GM18520 (cell line): Measurements from ENCODE around the gene HMCN2.

ENCODE experiments used
- ATAC-seq: cut with Tn5 transposase; IDR thresholded peaks from one replicate; pipeline ENCODE4 v1.9.1; 2021; ENCODE audit not compliant: unreplicated experiment

The HMCN2 gene

DNA sequence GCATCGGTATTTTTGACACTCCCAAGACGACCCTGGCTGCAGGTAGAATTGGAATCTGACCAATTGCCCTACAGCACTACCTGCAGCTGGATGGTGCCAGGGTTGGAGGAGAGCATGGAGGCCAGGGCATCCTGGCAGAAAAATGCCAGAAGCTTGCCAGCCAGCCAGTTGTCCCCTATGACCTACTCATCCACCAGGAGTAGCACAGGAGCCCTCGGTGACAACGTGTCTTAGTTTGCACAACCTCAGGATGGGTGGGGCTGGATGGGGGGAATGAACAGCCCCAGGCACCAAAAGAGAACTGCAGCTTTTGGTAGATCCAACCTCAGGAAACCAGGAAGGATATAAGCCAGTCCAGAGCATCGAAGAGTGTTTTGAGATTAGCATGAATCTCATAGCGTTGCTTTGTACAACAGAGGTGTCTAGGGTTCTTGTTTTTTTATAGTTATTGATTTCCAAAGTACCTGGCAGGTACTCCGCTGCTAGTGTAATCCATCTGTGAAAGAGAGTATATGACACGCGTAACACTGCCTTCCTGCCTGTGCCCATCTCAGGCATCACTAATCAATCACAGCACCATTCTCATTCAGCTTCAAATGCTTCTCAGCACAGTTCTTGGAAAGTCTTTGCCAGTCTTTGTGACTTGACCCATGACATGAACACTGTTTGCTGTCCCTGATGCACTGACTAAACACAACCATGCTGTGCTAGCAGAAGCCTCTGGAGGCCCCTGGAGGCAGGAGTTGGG, 142.5 kb downstream of the HMCN2 start:
- no peak for ATAC-seq

DNA sequence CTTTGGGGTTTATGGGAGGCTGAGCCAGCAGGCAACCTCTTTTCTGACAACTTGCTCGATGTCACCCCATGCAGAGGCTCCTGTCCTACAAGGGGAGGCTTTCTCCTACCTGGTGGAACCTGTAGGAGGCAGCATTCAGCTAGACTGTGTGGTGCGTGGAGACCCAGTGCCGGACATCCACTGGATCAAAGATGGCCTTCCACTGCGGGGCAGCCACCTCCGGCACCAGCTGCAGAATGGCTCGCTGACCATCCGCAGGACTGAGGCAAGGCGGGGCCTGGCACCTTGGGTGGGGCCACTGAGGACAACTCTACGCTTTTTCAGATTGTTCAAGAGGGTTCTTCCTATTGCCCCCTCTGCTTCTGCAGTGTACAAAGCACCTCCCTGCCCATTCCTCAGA, 143.1 kb downstream of the HMCN2 start:
- no peak for ATAC-seq

DNA sequence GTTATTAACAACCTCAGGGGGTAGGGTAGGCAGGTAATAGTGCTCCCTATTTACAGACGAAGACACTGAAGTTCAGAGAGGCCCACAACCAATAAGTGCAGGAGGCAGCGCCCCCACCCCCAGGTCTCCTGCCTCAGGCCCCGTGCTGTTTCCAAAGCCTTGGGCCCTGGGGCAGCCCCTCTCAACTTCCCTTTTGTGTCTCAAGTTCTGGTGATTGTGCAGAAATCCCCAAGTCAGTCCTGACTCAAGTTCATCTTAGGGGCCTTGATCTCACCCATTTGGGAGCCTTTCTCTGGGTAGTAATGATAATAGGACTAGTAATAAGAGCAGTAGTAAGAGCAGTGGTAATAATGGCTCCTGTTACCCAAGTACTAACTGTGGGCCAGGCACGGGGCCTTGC, 143.7 kb downstream of the HMCN2 start:
- ATAC-seq = no peak

DNA sequence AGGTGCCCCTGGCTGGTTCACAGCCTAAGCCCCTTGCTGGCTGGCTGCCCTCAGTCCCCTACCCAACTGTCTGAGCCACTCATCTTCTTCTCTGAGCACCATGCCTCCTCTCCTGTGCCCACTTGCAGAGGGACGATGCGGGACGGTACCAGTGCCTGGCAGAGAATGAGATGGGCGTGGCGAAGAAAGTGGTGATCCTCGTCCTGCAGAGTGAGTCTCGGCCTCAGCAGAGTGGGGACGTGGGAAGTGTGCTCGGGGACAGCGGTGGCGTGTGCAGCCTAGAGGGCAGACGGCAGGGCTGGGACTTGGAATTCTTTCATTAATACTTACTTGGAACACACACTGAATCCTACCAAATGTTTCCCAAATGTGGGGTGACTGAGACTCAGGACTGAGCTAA, 144.9 kb downstream of the HMCN2 start:
- no peak for ATAC-seq

DNA sequence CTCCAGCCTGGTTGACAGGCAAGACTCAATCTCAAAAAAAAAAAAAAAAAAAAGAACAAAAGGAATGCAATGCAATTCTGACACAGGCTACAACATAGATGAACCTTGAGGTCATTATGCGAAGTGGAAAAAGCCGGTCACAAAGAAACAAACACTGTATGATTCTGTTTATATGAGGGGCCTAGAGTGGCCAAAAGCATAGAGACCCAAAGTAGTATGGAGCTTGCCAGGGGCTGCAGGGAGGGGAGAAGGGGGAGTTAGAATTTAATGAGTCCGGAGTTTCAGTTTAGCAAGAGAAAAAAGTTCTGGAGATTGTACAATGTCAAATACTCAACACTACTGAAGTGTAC, 146.0 kb downstream of the HMCN2 start:
- ATAC-seq = no peak

DNA sequence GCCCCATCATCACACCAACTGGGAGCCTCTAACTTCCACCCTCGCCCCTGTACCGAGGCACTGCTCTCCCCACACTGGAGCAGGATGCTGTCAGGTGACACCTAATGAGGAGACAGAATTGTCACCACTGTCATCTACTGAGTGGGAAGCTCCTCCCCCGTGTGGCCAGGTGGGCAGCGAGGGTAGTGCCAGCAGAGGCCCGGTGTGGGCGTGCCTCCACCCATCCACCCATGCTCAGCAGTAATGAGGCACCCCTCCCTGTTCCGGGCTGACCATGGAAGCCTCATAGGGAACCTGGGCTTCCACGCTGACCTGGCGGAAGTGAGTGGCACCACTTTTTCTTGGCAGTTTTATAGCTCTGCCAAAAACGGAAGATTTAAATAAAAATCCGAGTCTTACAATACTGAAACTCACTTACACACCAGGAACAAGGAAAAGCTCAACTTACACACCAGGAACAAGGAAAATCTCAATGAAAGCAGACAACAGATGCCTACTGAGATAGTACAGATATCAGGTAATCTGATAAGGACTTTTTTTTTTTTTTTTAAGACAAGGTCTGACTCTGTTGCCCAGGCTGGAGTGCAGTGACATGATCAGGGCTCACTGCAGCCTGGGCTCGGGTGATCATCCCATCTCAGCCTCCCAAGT, 148.6 kb downstream of the HMCN2 start:
- no peak for ATAC-seq

DNA sequence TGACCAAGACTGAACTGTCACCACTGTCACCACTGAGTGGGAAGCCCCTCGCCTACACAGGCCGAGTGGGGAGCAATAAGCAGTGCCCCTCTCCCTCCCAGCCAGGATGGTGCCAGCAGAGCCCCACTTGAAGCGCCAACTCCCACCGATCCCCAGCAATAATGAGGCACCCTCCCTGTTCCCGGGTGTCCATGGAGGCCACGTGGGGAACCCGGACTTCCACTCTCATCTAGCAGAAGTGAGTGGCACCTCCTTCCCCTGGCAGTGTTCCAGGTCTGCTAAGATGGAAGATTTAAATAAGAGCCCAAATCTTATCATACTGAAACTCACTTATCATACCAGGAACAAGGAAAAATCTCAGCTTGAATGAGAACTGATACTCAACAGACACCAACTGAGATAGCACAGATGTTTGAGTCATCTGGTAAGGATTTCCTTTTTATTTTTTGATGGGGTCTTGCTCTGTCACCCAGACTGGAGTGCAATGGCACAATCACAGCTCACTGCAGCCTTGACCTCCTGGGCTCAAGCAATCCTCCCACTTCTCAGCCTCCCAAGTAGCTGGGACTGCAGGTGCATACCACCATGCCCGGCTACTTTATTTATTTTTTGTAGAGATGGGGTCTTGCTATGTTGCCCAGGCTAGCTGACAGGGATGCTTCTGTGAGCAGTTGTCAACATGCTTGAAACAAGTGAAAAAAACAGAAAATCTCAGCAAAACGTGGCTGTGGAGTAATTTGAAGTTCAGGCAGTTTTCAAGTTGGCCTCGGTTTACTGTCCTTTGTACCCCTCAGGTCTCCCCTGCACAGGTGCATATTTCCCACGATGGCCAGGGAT, 149.6 kb downstream of the HMCN2 start:
- ATAC-seq = no peak

DNA sequence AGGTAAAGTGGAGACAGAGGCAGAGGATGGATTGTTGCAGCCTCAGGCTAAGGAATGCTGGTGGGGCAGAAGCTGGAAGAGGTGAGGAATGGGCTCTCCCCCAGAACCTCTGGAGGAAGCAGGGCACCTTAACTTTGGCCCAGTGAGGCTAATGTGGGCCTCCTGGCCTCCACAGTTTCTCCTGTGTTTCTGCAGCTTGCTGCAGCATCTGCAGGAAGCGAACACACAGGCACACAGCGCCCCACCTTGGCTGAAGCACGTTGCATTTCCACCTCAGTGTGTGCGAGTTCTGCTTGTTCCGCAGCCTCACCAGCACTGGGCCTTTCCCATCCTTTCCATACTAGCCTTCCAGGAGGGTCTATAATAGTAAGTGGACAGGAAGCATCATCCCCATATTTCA, 152.0 kb downstream of the HMCN2 start:
- no peak for ATAC-seq

DNA sequence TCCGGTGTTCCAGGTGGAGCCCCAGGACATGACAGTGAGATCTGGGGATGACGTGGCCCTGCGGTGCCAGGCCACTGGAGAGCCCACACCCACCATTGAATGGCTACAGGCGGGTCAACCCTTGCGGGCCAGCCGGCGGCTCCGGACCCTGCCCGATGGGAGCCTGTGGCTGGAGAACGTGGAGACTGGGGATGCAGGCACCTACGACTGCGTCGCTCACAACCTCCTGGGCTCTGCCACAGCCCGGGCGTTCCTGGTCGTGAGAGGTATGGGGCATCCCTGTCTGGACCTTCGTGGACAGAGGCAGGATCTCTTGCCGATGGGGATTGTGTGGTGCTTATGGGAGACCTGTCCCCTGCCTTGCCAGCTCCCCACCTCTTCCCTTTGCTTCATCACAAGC, 153.2 kb downstream of the HMCN2 start:
- ATAC-seq = no peak

DNA sequence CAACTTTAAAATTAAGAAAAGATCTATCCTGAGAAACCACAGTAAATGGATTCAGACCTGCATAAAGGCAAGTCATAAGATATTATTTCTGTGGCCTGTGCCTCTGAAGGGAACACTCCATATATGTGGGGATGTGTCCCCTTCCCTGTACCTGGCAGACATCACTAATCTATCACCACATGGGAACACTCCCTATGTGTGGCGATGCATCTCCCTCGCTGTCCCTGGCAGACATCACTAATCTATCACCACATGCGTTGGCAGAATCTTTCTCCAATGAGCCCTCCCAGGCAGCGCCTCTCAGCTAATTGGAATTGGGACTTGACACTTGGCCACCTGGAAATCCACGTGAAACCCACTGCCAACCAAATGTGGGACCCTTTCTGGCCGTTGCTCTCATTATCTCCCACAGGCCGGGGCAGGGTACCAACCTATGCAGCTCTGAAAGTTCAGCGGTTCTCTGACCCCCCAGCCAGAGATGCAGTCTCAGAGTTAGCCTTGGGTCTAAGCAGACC, 154.0 kb downstream of the HMCN2 start:
- no peak for ATAC-seq

DNA sequence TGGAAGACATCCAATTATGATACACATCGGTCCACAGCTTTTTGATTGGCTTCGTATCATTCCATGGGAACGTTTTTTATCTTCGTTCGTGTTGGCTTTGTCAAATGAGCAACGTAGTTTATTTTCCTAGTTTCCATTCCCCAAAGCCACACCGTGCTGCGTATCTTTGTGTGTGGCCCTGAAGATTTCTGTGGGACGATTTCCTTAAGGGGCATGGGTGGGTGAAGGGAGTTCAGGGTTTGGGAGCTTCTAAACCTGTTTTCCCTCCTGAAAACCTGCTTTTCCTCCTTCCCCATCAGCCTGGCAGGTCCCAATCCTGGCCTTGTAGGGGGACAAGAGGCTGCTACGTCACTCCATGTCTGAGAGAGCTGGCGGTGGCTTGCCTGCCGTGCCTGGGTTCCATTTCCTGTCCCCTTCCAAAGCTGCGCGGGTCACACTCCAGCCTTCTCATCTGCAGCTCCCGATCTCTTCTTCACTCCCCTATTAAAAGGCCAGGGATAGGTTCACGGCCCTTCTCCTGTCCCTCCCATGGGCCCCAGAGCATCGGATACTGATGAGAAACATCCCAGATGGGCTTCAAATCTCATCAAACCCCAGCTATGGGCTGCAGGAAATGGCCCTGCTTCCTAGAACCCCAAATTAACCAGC, 155.7 kb downstream of the HMCN2 start:
- no peak for ATAC-seq

DNA sequence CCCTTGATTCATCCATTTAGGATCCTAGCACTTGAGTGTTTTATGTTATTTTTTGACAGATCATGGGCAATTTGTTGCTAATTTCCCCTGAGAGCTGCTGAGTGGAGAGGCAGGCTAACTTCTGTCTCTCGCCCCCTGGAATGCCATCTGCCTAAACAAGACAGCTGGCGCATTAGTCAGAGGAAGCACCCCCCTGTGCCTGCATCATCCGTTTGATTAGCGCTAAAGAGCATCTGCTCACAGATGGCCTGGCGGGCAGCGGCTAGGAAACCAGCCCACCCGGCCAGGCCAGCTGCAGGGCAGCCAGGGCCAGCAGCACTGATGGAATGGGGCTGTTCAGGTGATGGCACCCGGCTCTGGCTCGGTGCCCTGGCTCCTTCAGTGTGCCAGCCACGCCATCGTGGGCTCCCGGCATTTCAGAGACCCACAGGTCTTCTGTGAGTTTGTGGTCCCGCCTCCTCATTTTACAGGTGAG, 156.3 kb downstream of the HMCN2 start:
- no peak for ATAC-seq

DNA sequence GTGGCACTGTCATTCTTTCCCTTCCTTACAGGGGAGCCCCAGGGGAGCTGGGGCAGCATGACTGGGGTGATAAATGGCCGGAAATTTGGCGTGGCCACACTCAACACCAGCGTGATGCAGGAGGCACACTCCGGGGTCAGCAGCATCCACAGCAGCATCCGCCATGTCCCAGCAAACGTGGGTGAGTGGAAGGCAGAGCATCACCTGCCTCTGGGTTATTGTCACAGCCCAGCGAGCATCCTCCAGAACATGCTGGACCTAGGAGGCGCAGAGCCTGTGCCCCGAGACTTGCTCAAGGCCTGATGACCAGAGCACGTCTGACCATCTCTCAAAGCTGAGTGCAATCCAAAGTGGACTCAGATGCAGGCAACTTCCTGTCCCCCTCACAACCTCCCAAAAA, 157.0 kb downstream of the HMCN2 start:
- no peak for ATAC-seq

DNA sequence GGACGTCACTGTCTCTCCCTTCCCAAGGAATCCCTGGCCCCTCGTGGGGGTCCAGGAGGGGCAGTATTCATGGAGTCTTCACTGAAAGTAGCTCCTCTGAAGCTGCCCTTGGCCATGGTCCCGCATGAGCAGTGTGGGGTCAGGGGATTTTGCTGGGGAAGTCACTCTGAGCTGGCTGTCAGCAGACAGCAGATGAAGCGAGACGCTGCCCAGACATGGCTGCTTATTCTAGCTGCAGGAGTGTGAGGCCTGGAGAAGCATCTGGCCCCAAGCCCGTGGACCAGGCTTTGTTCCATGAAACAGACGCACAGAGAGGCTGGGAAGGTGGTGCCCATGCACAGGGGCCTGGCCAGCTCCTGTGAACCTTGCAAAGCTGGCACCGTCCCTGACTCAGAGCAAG, 157.7 kb downstream of the HMCN2 start:
- no peak for ATAC-seq

DNA sequence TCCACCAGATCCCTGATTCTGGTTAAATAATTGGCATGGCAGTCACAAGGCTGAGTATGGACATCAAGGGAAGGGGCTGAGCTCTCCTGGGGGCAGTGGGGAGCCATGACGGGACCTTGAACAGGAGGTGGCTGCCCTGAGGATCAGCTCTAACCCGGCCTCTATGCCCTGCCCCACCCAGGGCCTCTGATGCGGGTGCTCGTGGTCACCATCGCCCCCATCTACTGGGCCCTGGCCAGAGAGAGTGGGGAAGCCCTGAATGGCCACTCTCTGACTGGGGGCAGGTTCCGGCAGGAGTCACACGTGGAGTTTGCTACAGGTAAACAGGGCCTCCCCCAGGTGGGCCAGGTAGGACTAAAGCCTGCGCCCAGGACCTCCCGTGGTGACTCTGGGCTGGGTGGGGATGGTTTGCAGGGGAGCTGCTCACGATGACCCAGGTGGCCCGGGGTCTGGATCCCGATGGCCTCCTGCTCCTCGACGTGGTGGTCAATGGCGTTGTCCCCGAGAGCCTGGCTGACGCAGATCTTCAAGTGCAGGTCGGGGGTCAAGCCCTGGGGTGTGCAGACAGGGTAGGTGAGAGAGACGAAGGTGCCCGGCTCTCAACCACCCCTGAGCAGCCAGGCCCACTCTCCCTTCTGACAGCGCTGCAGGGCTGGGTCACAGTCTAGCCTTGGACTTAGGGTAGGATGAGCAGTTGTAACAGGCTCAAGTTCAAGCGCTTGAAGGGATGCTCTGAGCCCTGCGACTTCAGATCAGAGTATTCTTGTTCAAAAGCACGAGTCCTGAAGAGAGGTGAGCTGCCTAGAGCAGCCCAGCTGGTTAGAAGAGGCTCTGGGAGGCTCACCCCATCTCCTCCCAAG, 159.3 kb downstream of the HMCN2 start:
- ATAC-seq = no peak

DNA sequence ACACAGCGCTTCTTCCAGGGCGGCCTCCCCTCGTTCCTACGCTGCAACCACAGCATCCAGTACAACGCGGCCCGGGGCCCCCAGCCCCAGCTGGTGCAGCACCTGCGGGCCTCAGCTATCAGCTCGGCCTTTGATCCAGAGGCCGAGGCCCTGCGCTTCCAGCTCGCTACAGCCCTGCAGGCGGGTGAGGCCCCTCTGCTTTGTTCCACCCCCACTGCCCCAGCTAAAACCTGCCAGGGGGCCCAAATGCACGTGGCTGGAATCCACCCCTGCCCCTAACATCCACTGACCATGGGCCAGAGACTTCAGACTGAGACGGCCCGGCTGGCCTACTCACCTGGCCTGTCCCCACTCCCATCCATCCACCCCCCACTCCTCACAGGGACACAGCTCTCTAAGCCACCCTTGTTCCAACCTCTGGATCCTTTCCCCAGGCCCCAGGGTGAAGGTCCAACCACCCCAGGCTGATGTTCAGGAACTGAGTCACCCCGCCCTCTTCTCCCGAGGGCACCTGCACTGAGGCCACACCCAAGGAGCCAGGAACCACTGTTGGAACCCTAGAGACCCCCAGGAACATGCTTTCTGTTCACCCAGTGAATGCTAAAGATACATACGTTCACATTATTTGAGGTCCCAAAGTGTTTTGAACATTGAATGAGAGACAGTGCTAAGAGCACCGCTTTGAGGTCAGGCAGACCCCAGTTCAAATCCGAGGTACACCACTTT, 160.3 kb downstream of the HMCN2 start:
- ATAC-seq = no peak

DNA sequence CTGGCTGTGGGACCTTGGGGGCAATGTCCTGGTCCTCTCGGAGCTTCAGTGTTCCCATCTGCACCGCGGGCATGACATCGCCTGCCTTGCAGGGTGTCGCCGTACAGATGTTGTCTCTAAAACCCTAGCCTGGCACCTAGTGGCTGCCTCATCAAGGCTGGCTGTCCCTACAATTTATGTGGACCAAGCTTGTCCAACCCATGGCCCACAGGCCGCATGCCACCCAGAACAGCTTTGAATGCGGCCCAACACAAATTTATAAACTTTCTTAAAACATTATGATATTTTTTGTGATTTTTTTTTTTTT, 160.9 kb downstream of the HMCN2 start:
- ATAC-seq = no peak

DNA sequence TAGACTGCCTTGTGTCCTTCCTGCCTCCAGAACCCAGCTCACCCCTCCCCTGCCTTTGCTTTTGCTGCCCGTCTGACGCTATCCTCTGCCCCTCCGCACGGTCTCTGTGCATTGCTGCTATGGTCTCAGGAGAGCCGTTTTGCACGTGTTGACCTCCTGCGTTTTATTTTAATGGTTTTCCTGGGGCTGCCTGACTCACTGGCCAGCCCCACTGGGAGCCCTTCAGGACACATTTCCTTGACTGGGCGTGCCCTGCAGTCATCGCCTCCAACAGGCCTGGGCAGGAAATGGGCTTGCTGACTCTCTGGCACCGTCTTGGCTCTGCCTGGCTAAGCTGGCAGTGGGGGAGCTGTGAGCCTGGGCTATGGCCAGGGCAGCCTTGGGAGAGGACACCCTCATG, 161.3 kb downstream of the HMCN2 start:
- ATAC-seq = no peak

DNA sequence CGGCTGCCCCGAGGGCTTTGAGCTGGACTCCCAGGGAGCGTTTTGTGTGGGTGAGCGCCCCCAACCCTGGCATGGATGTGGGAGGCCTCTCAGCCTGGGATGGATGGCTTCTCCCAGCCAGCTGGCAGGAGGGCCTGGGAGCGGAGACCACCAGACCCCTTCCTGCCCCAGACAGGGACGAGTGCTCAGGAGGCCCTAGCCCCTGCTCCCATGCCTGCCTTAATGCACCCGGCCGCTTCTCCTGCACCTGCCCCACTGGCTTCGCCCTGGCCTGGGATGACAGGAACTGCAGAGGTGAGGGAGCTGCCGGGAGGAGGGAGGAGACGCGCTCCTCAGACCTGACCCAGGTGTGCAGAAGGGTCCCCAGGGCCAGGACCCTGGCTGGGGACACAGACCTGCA, 161.8 kb downstream of the HMCN2 start:
- ATAC-seq = no peak
